KMS-11 (cell line): ENCODE measurements around the gene MSI2.

Experiments
- H2AFZ ChIP-seq: fragments of 200-600 bp; sonication (generic); 2 replicates; pipeline ENCODE4 v1.6.1; 2016; ENCODE audit warnings: antibody characterized with exemption, mixed run types, low read depth
- H3K27ac ChIP-seq: fragments of 200-600 bp; sonication (generic); 2 replicates; pipeline ENCODE4 v1.6.1; 2016; ENCODE audit warnings: mild to moderate bottlenecking, mixed run types
- H3K27me3 ChIP-seq: fragments of 200-600 bp; sonication (generic); 2 replicates; pipeline ENCODE4 v1.6.1; 2017; ENCODE audit warnings: mild to moderate bottlenecking, low read depth, mixed run types, moderate library complexity; ENCODE audit not compliant: insufficient read depth
- H3K36me3 ChIP-seq: fragments of 200-600 bp; sonication (generic); 2 replicates; pipeline ENCODE4 v1.6.1; 2017; ENCODE audit warnings: mild to moderate bottlenecking, mixed run types; ENCODE audit not compliant: insufficient read depth
- H3K4me1 ChIP-seq: fragments of 200-600 bp; sonication (generic); 2 replicates; pipeline ENCODE4 v1.6.1; 2016; ENCODE audit warnings: mild to moderate bottlenecking, low read depth, mixed run types; ENCODE audit not compliant: poor library complexity, severe bottlenecking
- H3K4me2 ChIP-seq: fragments of 200-600 bp; sonication (generic); 2 replicates; pipeline ENCODE4 v1.7.0; 2016; ENCODE audit warnings: mild to moderate bottlenecking, mixed run types
- H3K4me3 ChIP-seq: fragments of 200-600 bp; sonication (generic); IDR thresholded peaks from 2 replicates; pipeline ENCODE4 v1.6.1; 2017; ENCODE audit warnings: low read depth, low read length, mixed read lengths; ENCODE audit not compliant: insufficient read depth
- H3K79me2 ChIP-seq: fragments of 200-600 bp; sonication (generic); 2 replicates; pipeline ENCODE4 v1.6.1; 2016; ENCODE audit warnings: low read depth, mixed run types; ENCODE audit not compliant: insufficient read depth
- H3K9ac ChIP-seq: fragments of 200-600 bp; sonication (generic); 2 replicates; pipeline ENCODE4 v1.6.1; 2016; ENCODE audit warnings: mild to moderate bottlenecking, mixed run types
- H4K20me1 ChIP-seq: fragments of 200-600 bp; sonication (generic); 2 replicates; pipeline ENCODE4 v1.6.1; 2016; ENCODE audit warnings: mild to moderate bottlenecking, mixed run types; ENCODE audit not compliant: insufficient read depth
- TF ChIP-seq, protein P1 (sequence below): fragments of 200-600 bp; sonication (generic); conservative IDR thresholded peaks from 2 replicates; pipeline ENCODE4 v1.6.1; 2017; ENCODE audit warnings: low read depth, mild to moderate bottlenecking, antibody characterized with exemption, low read length, moderate library complexity, mixed read lengths

The MSI2 gene

DNA sequence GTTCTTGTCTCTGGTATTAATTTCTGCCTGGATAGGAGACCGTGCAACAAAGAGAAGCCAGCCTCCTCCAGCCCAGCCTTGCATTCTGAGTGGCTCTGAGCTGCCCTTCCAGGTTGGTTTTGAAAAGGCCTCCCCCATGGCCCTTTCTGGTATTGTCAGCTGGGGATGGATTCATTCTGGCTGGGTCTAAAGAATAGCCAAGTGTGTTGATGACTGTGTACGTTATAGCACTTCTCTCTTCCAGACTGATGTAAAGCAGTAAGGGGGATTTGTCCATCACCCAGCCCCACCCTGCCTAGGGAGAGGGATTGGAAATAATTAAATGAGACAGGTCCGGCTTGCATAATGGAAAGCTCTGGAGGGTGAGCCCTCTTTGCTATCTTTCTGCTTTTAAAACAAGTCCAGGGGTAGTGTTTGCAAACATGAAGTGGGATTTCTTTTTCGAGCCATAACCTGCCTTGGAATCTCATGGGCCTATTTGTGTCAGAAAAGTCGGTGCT lies 146.4 kb downstream of the MSI2 start:
- Histone ChIP-seq H3K27me3 (no peaks in the 10 kb centered on the region), H3K79me2 (peaks cover 18% of the 10 kb centered on the region; the same call in 1 of the 2 replicates), H3K4me1 (peaks cover 13% of the 10 kb centered on the region), H2AFZ (no peak overlapping the region), H3K4me2 (no peak overlapping the region), H4K20me1 (no peaks in the 10 kb centered on the region), H3K4me3 (no peak overlapping the region), H3K9ac (no peak overlapping the region), H3K36me3 (no peaks in the 10 kb centered on the region; the same call in 1 of the 2 replicates), H3K27ac (no peak overlapping the region)
- TF ChIP-seq, protein P1, sequence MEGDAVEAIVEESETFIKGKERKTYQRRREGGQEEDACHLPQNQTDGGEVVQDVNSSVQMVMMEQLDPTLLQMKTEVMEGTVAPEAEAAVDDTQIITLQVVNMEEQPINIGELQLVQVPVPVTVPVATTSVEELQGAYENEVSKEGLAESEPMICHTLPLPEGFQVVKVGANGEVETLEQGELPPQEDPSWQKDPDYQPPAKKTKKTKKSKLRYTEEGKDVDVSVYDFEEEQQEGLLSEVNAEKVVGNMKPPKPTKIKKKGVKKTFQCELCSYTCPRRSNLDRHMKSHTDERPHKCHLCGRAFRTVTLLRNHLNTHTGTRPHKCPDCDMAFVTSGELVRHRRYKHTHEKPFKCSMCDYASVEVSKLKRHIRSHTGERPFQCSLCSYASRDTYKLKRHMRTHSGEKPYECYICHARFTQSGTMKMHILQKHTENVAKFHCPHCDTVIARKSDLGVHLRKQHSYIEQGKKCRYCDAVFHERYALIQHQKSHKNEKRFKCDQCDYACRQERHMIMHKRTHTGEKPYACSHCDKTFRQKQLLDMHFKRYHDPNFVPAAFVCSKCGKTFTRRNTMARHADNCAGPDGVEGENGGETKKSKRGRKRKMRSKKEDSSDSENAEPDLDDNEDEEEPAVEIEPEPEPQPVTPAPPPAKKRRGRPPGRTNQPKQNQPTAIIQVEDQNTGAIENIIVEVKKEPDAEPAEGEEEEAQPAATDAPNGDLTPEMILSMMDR = no peak

DNA sequence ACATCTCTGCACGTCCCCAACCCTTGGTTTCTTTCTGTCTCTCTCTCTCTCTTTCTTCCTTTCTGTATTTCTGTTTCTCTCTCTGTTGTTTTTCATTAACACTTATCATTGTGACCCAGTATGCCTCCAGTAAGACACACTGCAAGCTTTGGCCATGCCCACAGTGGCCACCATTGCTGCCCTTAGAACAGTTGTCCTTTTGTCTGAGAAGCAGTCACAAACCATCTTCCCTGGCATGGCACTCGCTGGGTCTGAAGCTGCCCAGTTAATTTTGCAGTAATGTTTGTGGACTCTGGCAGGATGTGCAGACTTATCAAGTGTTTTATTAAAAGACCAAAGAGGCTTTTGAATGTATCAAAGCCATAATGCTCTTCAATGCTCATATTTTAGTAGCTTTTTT lies 146.9 kb downstream of the MSI2 start:
- H3K79me2 ChIP-seq = peaks cover 19% of the 10 kb centered on the region; the same call in 1 of the 2 replicates
- no peaks in the 10 kb centered on the region; the same call in 1 of the 2 replicates for H3K36me3 ChIP-seq
- no peak overlapping the region for H2AFZ ChIP-seq
- peaks cover 13% of the 10 kb centered on the region for H3K4me1 ChIP-seq
- H3K4me3 ChIP-seq = no peak overlapping the region
- TF ChIP-seq, protein P1 = no peak
- no peak overlapping the region for H3K4me2 ChIP-seq
- H3K27me3 ChIP-seq = no peaks in the 10 kb centered on the region
- no peak overlapping the region for H3K9ac ChIP-seq
- H3K27ac ChIP-seq = no peak overlapping the region; the same call in 1 of the 2 replicates
- H4K20me1 ChIP-seq = no peaks in the 10 kb centered on the region

DNA sequence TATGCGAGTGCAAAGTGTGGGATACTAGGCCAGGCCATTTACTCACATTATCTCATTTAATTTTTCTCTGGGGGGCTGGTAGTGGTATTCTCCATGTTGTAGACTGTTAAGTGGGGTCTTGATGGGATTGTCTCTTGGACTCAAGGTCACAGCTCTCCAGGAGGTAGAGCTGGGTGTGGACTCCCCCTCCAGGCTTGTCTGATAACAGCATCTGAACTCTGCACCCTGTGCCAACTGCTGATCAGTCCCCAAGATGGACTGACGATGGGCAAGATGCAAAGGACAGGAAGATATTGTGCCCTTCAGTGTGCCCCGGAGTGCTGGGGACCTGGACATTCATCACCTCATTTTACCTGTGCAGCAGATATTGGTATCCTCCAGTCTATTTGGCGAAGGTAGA lies 147.8 kb downstream of the MSI2 start:
- Histone ChIP-seq H3K79me2 (peaks cover 18% of the 10 kb centered on the region; the same call in 1 of the 2 replicates), H3K4me2 (no peak overlapping the region), H4K20me1 (no peaks in the 10 kb centered on the region), H3K4me3 (no peak overlapping the region), H2AFZ (no peak overlapping the region), H3K4me1 (peaks cover 13% of the 10 kb centered on the region), H3K27me3 (no peaks in the 10 kb centered on the region), H3K9ac (no peak overlapping the region), H3K36me3 (no peaks in the 10 kb centered on the region; the same call in 1 of the 2 replicates), H3K27ac (no peak overlapping the region)
- TF ChIP-seq, protein P1 = peak; percentile 52

DNA sequence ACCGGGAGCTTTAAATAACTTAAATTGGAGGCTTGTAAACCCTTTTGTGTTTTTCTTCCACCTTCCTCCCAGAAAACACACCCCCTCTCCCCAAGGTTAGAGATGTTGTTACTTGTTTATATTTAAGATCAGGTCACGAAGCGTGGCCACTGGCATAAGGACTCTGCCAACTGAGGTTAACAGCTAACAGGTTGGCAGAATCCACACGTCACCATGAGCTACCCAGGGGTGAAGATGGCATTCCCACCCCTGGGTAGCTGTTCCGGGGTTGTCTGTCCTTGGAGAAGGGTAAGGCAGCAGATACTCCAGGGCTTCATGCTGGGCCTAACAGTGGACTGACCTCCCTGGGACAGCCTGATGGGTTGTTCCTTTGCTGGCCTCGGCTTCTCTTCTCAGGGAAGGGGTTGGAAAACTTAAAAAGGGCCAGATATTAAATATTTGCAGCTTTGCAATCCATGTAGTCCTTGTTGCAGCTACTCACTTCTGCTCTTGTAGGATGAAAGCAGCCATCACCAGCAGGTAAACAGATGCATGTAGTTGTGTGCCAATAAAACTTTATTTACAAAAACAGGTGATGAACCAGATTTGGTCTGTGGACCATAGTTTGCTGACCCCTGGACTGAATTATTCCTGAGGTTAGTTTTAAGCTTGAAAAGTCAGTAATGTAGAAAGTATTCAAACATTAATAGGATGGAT lies 148.6 kb downstream of the MSI2 start:
- Histone ChIP-seq H3K4me1 (peaks cover 13% of the 10 kb centered on the region), H3K4me2 (no peak overlapping the region), H3K4me3 (no peak overlapping the region), H2AFZ (no peak overlapping the region), H3K36me3 (no peaks in the 10 kb centered on the region; the same call in 1 of the 2 replicates), H3K9ac (no peak overlapping the region), H3K27ac (no peak overlapping the region), H3K79me2 (peaks cover 19% of the 10 kb centered on the region; the same call in 1 of the 2 replicates), H3K27me3 (no peaks in the 10 kb centered on the region), H4K20me1 (no peaks in the 10 kb centered on the region)
- TF ChIP-seq, protein P1 = no peak
